RWPE1 (cell line): Measurements from ENCODE around the gene GRWD1.
A peak's percentile ranks its signal among the peaks of the same experiment; 100 is the strongest.

ENCODE experiments used
- CTCF ChIA-PET: fragments of 350-600 bp; sonication (Branson Sonifier 250); formaldehyde crosslinking; extraction: SDS; loops from one replicate; lab custom pipeline; 2021; lab: Yijun Ruan, JAX
- POLR2A ChIA-PET: fragments of 400-600 bp; formaldehyde crosslinking; extraction: SDS; loops from one replicate; lab custom pipeline; 2020; ENCODE audit warnings: antibody characterized with exemption; ENCODE audit not compliant: low non-redundant PET; lab: Yijun Ruan, JAX
- DNase-seq: peaks from one replicate; pipeline ENCODE4 v3.0.0; 2012; ENCODE audit warnings: low spot score
- H3K27ac ChIP-seq: fragments of 450-650 bp; 2 replicates; pipeline ENCODE4 v1.5.1; 2017
- TF ChIP-seq, protein P1 (sequence below): fragments of 450-650 bp; conservative IDR thresholded peaks from 2 replicates; pipeline ENCODE4 v1.5.1; 2017; ENCODE audit warnings: low read depth, mild to moderate bottlenecking

GRWD1 gene

DNA sequence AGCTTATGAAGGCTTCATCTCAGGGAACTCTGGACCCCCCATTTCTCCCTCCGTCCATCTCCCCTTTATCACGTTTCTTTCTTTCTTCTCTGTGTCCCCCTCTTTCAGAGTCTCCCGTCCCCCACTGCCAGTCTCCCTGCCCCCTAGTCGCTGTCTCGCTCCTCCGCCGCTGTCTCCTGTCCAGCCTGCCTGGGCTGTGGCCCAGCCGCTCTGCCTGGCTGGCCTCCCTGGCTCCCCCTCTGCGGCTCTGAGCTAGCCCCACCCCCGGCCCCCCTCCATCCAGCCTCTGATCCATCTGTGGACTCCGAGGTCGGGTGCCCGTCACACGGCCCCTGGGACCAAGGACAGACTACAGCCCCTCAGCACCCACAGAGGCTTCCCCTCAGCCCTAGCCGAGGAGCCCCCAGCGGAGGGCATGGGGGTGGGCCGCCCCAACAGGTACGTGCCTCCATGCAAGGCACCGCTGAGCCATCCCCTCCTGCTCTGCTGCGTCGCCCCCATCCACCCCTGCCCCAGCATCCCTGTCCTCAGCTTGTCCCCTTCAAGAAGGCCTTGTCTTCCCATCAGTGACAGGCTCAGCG lies 8.5 kb downstream of the GRWD1 start:
- POLR2A ChIA-PET = no interaction called here

DNA sequence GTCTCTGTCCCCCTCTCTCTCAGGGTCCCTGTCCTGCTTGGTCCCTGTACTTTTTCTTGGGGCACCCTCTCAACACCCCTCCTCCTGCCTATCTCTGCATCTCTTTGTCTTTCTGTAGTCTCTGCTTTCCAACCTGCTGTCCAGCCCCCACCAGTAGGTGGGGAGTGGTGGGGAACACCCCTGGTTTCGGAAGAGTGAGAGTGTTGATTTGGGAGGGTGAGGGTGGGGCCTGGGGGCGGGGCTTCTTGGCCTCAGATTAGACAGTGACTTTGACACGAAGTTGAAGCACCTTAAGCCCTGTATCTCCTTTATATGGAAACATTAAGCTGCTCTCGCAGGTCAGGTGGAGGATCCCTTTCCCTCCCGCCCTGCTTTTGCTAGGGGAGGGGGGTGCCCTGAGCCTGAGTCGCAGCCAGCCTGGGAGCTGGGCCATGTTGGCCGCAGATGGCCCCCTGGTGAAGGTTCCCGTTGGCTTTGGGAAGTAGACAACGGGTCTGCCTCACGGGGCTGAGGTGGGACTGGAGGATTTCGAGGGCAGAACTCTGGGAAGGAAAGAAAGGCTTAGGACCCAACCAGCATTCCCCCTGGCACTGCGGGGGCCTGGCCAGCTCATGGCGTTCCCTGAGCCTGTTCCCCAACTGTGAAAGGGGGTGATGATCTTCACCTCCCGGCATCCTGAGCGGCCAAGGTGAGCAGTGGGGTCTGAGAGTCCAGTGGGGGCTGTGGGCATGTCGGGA lies 9.6 kb downstream of the GRWD1 start, which contains the start of gene KCNJ14:
TSS of gene KCNJ14 (plus strand) at position 404 of the 737 bp plus-strand sequence. CDS start 6,151 bp downstream, outside the sequence.
- ChIA-PET CTCF (interaction anchor here (0.7 kb wide), 1 partner anchor 140 kb away, joined by 3 read pairs; no protein-coding TSS in a partner anchor), POLR2A (interaction anchor here (0.6 kb wide), 1 partner anchor 8 kb away, joined by 3 read pairs; no protein-coding TSS in a partner anchor)
- TF ChIP-seq, protein P1, sequence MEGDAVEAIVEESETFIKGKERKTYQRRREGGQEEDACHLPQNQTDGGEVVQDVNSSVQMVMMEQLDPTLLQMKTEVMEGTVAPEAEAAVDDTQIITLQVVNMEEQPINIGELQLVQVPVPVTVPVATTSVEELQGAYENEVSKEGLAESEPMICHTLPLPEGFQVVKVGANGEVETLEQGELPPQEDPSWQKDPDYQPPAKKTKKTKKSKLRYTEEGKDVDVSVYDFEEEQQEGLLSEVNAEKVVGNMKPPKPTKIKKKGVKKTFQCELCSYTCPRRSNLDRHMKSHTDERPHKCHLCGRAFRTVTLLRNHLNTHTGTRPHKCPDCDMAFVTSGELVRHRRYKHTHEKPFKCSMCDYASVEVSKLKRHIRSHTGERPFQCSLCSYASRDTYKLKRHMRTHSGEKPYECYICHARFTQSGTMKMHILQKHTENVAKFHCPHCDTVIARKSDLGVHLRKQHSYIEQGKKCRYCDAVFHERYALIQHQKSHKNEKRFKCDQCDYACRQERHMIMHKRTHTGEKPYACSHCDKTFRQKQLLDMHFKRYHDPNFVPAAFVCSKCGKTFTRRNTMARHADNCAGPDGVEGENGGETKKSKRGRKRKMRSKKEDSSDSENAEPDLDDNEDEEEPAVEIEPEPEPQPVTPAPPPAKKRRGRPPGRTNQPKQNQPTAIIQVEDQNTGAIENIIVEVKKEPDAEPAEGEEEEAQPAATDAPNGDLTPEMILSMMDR = no peak
- no peak for DNase-seq
- H3K27ac ChIP-seq = peak within 1 kb of the TSS; percentile 15

More for the DNA sequence above, 8.5 kb downstream of the GRWD1 start:
- no peak for DNase-seq
- TF ChIP-seq, protein P1 = no peak
- CTCF ChIA-PET = interaction anchor here (0.7 kb wide), 1 partner anchor 106 kb away, joined by 5 read pairs; no protein-coding TSS in a partner anchor
- H3K27ac ChIP-seq = peak overlapping the region; percentile 28

DNA sequence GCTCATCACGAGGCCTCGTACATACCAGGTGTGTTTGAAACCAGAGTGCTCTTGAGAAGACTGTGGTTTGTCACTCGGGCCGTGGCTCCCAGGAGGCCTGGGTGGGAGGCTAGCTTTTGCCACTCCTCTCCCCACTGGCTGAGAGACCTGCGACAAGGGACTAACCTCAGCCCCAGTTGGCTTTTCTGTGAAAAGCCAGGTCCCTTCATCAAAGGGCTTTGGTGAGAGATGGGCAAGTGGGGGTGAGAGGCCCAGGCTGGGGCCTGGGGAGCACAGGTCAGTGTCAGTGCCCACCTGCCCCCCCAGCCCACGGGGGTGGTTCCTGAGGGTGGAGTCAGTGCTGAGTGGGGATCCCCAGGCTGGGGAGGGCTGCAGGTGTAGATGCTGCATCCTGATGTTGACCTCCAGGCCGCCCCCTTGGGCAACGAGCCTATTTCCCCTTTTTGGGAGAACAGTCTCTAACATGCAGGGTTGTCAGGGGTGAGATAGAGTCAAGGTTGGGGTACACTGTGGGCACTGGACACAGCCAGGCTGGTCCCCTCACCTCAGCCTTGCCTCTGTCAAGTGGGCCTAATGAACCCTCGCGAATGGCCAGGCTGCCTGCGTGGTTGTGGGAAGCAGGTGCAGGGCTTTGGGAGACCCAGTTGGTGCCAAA lies 10.3 kb downstream of the GRWD1 start:
- TF ChIP-seq, protein P1 = no peak
- no peak for DNase-seq
- POLR2A ChIA-PET = interaction anchor here (0.6 kb wide), 1 partner anchor 9 kb away, joined by 3 read pairs; no protein-coding TSS in a partner anchor
- peak overlapping the region; percentile 15 for H3K27ac ChIP-seq
- CTCF ChIA-PET = interaction anchor here (0.7 kb wide), 1 partner anchor 139 kb away, joined by 3 read pairs; no protein-coding TSS in a partner anchor

DNA sequence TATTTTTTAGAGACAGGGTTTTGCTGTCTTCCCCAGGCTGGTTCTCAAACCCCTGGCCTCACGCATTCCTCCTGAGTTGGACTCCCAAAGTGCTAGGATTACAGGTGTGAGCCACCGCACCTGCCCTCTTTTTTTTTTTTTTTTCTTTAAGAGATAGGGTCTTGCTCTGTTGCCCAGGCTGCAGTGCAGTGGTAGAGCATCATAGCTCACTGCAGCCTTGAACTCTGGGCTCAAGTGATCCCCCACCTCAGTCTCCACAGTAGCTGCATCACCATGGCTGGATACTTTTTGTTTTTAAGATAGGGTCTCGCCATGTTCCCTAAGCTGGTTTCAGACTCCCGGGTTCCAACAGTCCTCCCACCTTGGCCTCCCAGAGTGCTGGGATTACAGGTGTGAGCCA lies 11.1 kb downstream of the GRWD1 start:
- TF ChIP-seq, protein P1 = no peak
- CTCF ChIA-PET = interaction anchor here (0.6 kb wide), 1 partner anchor 922 kb away, joined by 3 read pairs; no protein-coding TSS in a partner anchor
- no peak overlapping the region; the same call in 1 of the 2 replicates for H3K27ac ChIP-seq
- POLR2A ChIA-PET = no interaction called here
- DNase-seq = no peak

DNA sequence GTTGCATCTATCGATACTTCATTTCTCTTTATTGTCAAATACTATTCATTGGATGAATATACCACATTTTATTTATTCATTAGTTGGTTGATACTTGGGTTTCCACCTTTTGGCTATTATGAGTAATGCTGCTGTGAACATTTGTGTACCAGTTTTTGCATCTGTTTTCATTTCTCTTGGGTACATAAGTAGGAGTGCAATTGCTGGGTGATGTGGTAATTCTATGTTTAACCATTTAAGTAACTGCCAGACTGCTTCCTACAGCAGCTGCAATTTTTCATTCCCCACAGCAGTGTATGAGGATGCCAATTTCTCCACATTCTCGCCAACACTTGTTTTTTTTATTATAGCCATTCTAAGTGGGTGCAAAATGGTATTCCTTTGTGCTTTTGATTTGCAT lies 12.2 kb downstream of the GRWD1 start:
- TF ChIP-seq, protein P1 = no peak
- DNase-seq = no peak
- POLR2A ChIA-PET = no interaction called here
- no peak overlapping the region for H3K27ac ChIP-seq
- CTCF ChIA-PET = interaction anchor here (0.5 to 1.1 kb wide), 2 partner anchors 66 to 94 kb away, joined by 3 read pairs; partner anchors contain the start of gene SYNGR4

DNA sequence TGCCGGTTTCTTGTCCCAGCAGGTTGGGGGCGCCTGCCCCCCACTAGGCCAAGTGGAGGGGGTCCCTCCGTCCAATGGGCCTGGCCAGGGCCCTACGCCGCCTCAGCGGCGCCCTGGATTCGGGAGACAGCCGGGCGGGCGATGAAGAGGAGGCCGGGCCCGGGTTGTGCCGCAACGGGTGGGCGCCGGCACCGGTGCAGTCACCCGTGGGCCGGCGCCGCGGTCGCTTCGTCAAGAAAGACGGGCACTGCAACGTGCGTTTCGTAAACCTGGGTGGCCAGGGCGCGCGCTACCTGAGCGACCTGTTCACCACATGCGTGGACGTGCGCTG lies 15.8 kb downstream of the GRWD1 start:
- TF ChIP-seq, protein P1 = no peak
- ChIA-PET POLR2A (no interaction called here), CTCF (no interaction called here)
- no peak overlapping the region for H3K27ac ChIP-seq
- DNase-seq = no peak
